Uterus (tissue), 2 donors: Measurements from ENCODE around the gene EFCAB14.

Source experiments
- POLR2A ChIP-seq, 2 donors: fragments of 450-650 bp; IDR thresholded peaks; one replicate each; pipeline ENCODE4 v1.6.1; 2016; ENCODE audit warnings: antibody characterized with exemption in 2 of 2, mild to moderate bottlenecking in 1 of 2, moderate library complexity in 1 of 2
- TF ChIP-seq, protein P1 (sequence below), 4 experiments: fragments of 200-600 bp in 2 of 4; fragments of 450-650 bp in 2 of 4; sonication (generic) in 2 of 4; IDR thresholded peaks; one replicate each; pipeline ENCODE4 v1.5.1; 2016 to 2019; ENCODE audit warnings: antibody characterized with exemption in 4 of 4, mild to moderate bottlenecking in 2 of 4, moderate library complexity in 1 of 4

DNA sequence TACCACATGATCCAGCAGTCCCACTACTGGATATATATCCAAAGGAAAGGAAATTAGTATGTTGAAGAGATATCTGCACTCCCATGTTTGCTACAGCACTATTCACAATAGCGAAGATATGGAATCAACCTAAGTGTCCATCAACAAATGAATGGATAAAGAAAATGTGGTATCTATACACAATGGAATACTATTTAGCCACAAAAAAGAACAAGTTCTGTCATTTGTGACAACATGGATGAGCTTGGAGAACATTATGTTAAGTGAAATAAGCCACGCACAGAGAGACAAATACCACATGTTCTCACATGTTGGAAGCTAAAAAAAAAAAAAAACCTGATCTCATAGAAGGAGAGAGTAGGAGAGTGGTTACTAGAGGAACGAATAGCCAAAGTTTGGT lies 68.4 kb downstream of the EFCAB14 start:
- TF ChIP-seq, protein P1, sequence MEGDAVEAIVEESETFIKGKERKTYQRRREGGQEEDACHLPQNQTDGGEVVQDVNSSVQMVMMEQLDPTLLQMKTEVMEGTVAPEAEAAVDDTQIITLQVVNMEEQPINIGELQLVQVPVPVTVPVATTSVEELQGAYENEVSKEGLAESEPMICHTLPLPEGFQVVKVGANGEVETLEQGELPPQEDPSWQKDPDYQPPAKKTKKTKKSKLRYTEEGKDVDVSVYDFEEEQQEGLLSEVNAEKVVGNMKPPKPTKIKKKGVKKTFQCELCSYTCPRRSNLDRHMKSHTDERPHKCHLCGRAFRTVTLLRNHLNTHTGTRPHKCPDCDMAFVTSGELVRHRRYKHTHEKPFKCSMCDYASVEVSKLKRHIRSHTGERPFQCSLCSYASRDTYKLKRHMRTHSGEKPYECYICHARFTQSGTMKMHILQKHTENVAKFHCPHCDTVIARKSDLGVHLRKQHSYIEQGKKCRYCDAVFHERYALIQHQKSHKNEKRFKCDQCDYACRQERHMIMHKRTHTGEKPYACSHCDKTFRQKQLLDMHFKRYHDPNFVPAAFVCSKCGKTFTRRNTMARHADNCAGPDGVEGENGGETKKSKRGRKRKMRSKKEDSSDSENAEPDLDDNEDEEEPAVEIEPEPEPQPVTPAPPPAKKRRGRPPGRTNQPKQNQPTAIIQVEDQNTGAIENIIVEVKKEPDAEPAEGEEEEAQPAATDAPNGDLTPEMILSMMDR (IDR thresholded peaks at IDR 0.05) = no peak
- no peak for TF ChIP-seq POLR2A (IDR thresholded peaks at IDR 0.05)
